ENCODE results near the gene PPP1R26.

- TF ChIP-seq RFX5 (IDR thresholded peaks at IDR 0.05; ENCODE audit: low read length), result no peak
- TF ChIP-seq POLR2AphosphoS5 (IDR thresholded peaks at IDR 0.05; ENCODE audit: low read depth, low read length), result no peak
- no peak for TF ChIP-seq CTCF (IDR thresholded peaks at IDR 0.05)
Measured at GRCh38 chr9:135524130-135524861, 44.7 kb downstream of the PPP1R26 start.
